ENCODE measurements around the gene TMEM132A.

DNA sequence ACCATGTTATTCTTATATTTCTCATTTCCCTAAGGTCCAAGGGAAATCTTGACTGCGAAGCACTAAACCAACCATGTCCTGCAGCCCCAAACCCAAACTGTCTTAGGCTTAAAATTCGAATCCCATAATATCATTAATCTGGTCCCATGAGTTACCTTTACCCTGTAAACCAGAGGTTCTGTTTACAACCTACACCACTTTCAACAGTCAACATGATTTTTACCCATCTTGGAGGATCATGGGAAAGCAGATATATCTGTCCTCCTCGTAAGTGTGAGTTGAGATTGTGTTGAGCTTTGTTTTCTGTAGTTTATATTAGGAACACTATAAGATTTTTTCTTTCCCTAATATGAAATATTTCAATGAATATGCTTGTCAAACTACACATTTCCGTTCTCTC, 24.3 kb upstream of the TMEM132A start:
- no peak for TF ChIP-seq POLR2A (IDR thresholded peaks at IDR 0.05; ENCODE audit: low read length)
- TF ChIP-seq GATA1 (IDR thresholded peaks at IDR 0.05; ENCODE audit: low read depth, low read length) = no peak

All from erythroblast (primary cell).